ENCODE data around the gene GPHN. TPM values are rescaled to one million over a fixed set of nuclear protein-coding genes. Genes with fewer than 3 reads are reported as not detected.

The GPHN gene
- total RNA-seq, 1 donor from 2014 or later: 32.1 TPM

GRCh38 chr14:67207810-67208209 lies 699.9 kb downstream of the GPHN start:
- H3K9me3 Mint-ChIP-seq: peaks cover 6% of the 10 kb centered on the region
- TF ChIP-seq CTCF (IDR thresholded peaks at IDR 0.05; ENCODE audit: unreplicated experiment): no peak
- H3K27me3 Mint-ChIP-seq (ENCODE audit: low read depth): no peaks in the 10 kb centered on the region
- H3K36me3 Mint-ChIP-seq: no peaks in the 10 kb centered on the region
- H3K27ac Mint-ChIP-seq: no peak overlapping the region
- no peak for DNase-seq (ENCODE audit: low spot score in 2 of 2, unreplicated experiment in 2 of 2)
- H3K4me1 Mint-ChIP-seq: peaks cover 3% of the 10 kb centered on the region
- H3K4me3 Mint-ChIP-seq: no peak overlapping the region

GRCh38 chr14:67218126-67218525 lies 710.2 kb downstream of the GPHN start:
- no peak for DNase-seq (ENCODE audit: low spot score in 2 of 2, unreplicated experiment in 2 of 2)
- no peaks in the 10 kb centered on the region for H3K27me3 Mint-ChIP-seq (ENCODE audit: low read depth)
- no peak for TF ChIP-seq CTCF (IDR thresholded peaks at IDR 0.05; ENCODE audit: unreplicated experiment)
- H3K36me3 Mint-ChIP-seq: no peaks in the 10 kb centered on the region
- no peaks in the 10 kb centered on the region for H3K9me3 Mint-ChIP-seq
- no peak overlapping the region for H3K4me3 Mint-ChIP-seq
- no peak overlapping the region for H3K27ac Mint-ChIP-seq
- peaks cover 7% of the 10 kb centered on the region for H3K4me1 Mint-ChIP-seq

GRCh38 chr14:67221248-67221981 lies 713.5 kb downstream of the GPHN start:
- Mint-ChIP-seq H3K27ac (no peak overlapping the region), H3K9me3 (no peaks in the 10 kb centered on the region), H3K4me1 (peaks cover 17% of the 10 kb centered on the region), H3K27me3 (ENCODE audit: low read depth) (no peaks in the 10 kb centered on the region), H3K4me3 (no peak overlapping the region), H3K36me3 (no peaks in the 10 kb centered on the region)
- TF ChIP-seq CTCF (IDR thresholded peaks at IDR 0.05; ENCODE audit: unreplicated experiment): no peak
- no peak for DNase-seq (ENCODE audit: low spot score in 2 of 2, unreplicated experiment in 2 of 2)

GRCh38 chr14:67221982-67222328 lies 714.0 kb downstream of the GPHN start:
- H3K36me3 Mint-ChIP-seq: no peaks in the 10 kb centered on the region
- H3K4me1 Mint-ChIP-seq: peaks cover 17% of the 10 kb centered on the region
- H3K9me3 Mint-ChIP-seq: no peaks in the 10 kb centered on the region
- TF ChIP-seq CTCF (IDR thresholded peaks at IDR 0.05; ENCODE audit: unreplicated experiment): no peak
- H3K27ac Mint-ChIP-seq: no peak overlapping the region
- no peak for DNase-seq (ENCODE audit: low spot score in 2 of 2, unreplicated experiment in 2 of 2)
- H3K4me3 Mint-ChIP-seq: no peak overlapping the region
- H3K27me3 Mint-ChIP-seq (ENCODE audit: low read depth): no peaks in the 10 kb centered on the region

- H3K4me1 Mint-ChIP-seq: peaks cover 22% of the 10 kb centered on the region
- no peak overlapping the region for H3K4me3 Mint-ChIP-seq
- no peaks in the 10 kb centered on the region for H3K9me3 Mint-ChIP-seq
Observed at GRCh38 chr14:67225523-67225922, 717.6 kb downstream of the GPHN start.

More at GRCh38 chr14:67225523-67225922, 717.6 kb downstream of the GPHN start:
- no peak overlapping the region for H3K27ac Mint-ChIP-seq
- no peaks in the 10 kb centered on the region for H3K36me3 Mint-ChIP-seq
- no peak for DNase-seq (ENCODE audit: low spot score in 2 of 2, unreplicated experiment in 2 of 2)
- no peak for TF ChIP-seq CTCF (IDR thresholded peaks at IDR 0.05; ENCODE audit: unreplicated experiment)
- H3K27me3 Mint-ChIP-seq (ENCODE audit: low read depth): no peaks in the 10 kb centered on the region

All from mesothelial cell of epicardium (in vitro differentiated cells).